ENCODE data around the gene AGK. TPM values are rescaled to one million over a fixed set of nuclear protein-coding genes. Genes with fewer than 3 reads are reported as not detected.
A peak's percentile ranks its signal among the peaks of the same experiment; 100 is the strongest.

AGK gene
- total and polyA plus RNA-seq, 8 donors, result 2.9 to 42.8 (median 12.7) TPM

- Histone ChIP-seq H3K36me3 (no peaks in the 10 kb centered on the region), H3K27me3 (no peaks in the 10 kb centered on the region), H3K4me1 (peaks cover 49 to 81% (median 66%) of the 10 kb centered on the region in 4 donors), H3K9me3 (no peaks in the 10 kb centered on the region), H3K27ac (peak overlapping the region in 2 of 5 donors; percentile 46 to 60), H3K4me3 (no peak overlapping the region)
- WGBS, 5 donors, result 71 to 82% (median 78%) methylated on average over 10 of the region's 10 CpGs
- DNase-seq, result no peak
- no peak for TF ChIP-seq POLR2A (IDR thresholded peaks at IDR 0.05)
- no peak for TF ChIP-seq EP300 (IDR thresholded peaks at IDR 0.05)
- no peak for TF ChIP-seq CTCF (IDR thresholded peaks at IDR 0.05)
- no peak for TF ChIP-seq POLR2AphosphoS5 (IDR thresholded peaks at IDR 0.05)
- intact Hi-C loops (cut with DNase I; ENCODE audit: low total_unique reads), result no loop called here
These were observed 146.1 kb downstream of the AGK start for GRCh38 chr7:141697211-141697871.

- intact Hi-C loops (cut with DNase I; ENCODE audit: low total_unique reads), result no loop called here
- TF ChIP-seq EP300 (IDR thresholded peaks at IDR 0.05), result no peak
- no peak for TF ChIP-seq POLR2A (IDR thresholded peaks at IDR 0.05)
- TF ChIP-seq CTCF (IDR thresholded peaks at IDR 0.05), result no peak
- TF ChIP-seq POLR2AphosphoS5 (IDR thresholded peaks at IDR 0.05), result no peak
- no peaks in the 10 kb centered on the region for H3K27me3 ChIP-seq
- H3K9me3 ChIP-seq, result no peaks in the 10 kb centered on the region
- no peak overlapping the region for H3K4me3 ChIP-seq
- H3K4me1 ChIP-seq, result peaks cover 59 to 88% (median 75%) of the 10 kb centered on the region in 4 donors
- peak overlapping the region in 3 of 5 donors; percentile 46 to 62 (median 53) for H3K27ac ChIP-seq
- WGBS, 5 donors, result 70 to 91% (median 81%) methylated on average over 1 of the region's 1 CpG
- peak in 1 of 2 donors; percentile 23 for DNase-seq
- no peaks in the 10 kb centered on the region for H3K36me3 ChIP-seq
These were observed 147.2 kb downstream of the AGK start for GRCh38 chr7:141698247-141699015.

GRCh38 chr7:141699860-141700259, 148.7 kb downstream of the AGK start:
- no peak for TF ChIP-seq EP300 (IDR thresholded peaks at IDR 0.05)
- no peak for TF ChIP-seq POLR2A (IDR thresholded peaks at IDR 0.05)
- TF ChIP-seq POLR2AphosphoS5 (IDR thresholded peaks at IDR 0.05), result no peak
- TF ChIP-seq CTCF (IDR thresholded peaks at IDR 0.05), result no peak
- intact Hi-C loops (cut with DNase I; ENCODE audit: low total_unique reads), result no loop called here
- no peak overlapping the region for H3K4me3 ChIP-seq
- WGBS, 5 donors, result 38 to 72% (median 58%) methylated on average over 3 of the region's 3 CpGs
- H3K4me1 ChIP-seq, result peaks cover 58 to 85% (median 68%) of the 10 kb centered on the region in 4 donors
- H3K27me3 ChIP-seq, result no peaks in the 10 kb centered on the region
- H3K27ac ChIP-seq, result peak overlapping the region in 1 of 5 donors; percentile 88
- H3K9me3 ChIP-seq, result no peaks in the 10 kb centered on the region
- no peak for DNase-seq
- no peaks in the 10 kb centered on the region for H3K36me3 ChIP-seq

GRCh38 chr7:141700296-141700847, 149.2 kb downstream of the AGK start:
- no peaks in the 10 kb centered on the region for H3K36me3 ChIP-seq
- peak overlapping the region; percentile 70 to 93 (median 88) for H3K27ac ChIP-seq
- 52 to 68% (median 56%) methylated on average over 5 of the region's 5 CpGs for WGBS, 5 donors
- H3K4me1 ChIP-seq, result peaks cover 53 to 80% (median 65%) of the 10 kb centered on the region in 4 donors
- TF ChIP-seq EP300 (IDR thresholded peaks at IDR 0.05) (no peak), POLR2AphosphoS5 (IDR thresholded peaks at IDR 0.05) (no peak), CTCF (IDR thresholded peaks at IDR 0.05) (no peak), POLR2A (IDR thresholded peaks at IDR 0.05) (no peak)
- no peaks in the 10 kb centered on the region for H3K9me3 ChIP-seq
- DNase-seq, result no peak
- no peaks in the 10 kb centered on the region for H3K27me3 ChIP-seq
- peak overlapping the region; percentile 86 to 96 (median 92) for H3K4me3 ChIP-seq
- intact Hi-C loops (cut with DNase I; ENCODE audit: low total_unique reads), result no loop called here

All from stomach (tissue), 9 donors.